GM19372 (cell line): ENCODE measurements around the gene SPOCK3.
"Not testable (repeated sequence)": the region's sequence is repeated elsewhere in the genome, so short reads cannot be mapped to it uniquely, and the experiment has no call there.

ENCODE experiments used
- ATAC-seq: cut with Tn5 transposase; IDR thresholded peaks from one replicate; pipeline ENCODE4 v1.9.1; 2021; ENCODE audit warnings: mild to moderate bottlenecking, low read depth, moderate library complexity; ENCODE audit not compliant: unreplicated experiment

The SPOCK3 gene

GRCh38 chr4:167234316-167234881, at the start of gene SPOCK3:
TSS of gene SPOCK3 (minus strand) at chr4:167234494.
- ATAC-seq = peak; percentile 32

- no peak for ATAC-seq
Measured at GRCh38 chr4:167282171-167282864, 48.0 kb upstream of the SPOCK3 start.

- ATAC-seq = not testable (repeated sequence)
Measured at GRCh38 chr4:167281545-167281944, 47.3 kb upstream of the SPOCK3 start.

- ATAC-seq = no peak
Measured at GRCh38 chr4:167274351-167274750, 40.1 kb upstream of the SPOCK3 start.

- ATAC-seq = no peak
Measured at GRCh38 chr4:167265231-167265630, 30.9 kb upstream of the SPOCK3 start.

- ATAC-seq = no peak
Measured at GRCh38 chr4:167248271-167248670, 14.0 kb upstream of the SPOCK3 start.

- no peak for ATAC-seq
Measured at GRCh38 chr4:167239627-167240026, 5.3 kb upstream of the SPOCK3 start.

GRCh38 chr4:167238226-167238625, 3.9 kb upstream of the SPOCK3 start:
- ATAC-seq = no peak

GRCh38 chr4:167233685-167234315, 494 bp downstream of the SPOCK3 start:
- ATAC-seq = peak; percentile 61

- no peak for ATAC-seq
Measured at GRCh38 chr4:167232805-167233684, 1.2 kb downstream of the SPOCK3 start.

GRCh38 chr4:167230744-167231143, 3.5 kb downstream of the SPOCK3 start:
- ATAC-seq = no peak

- ATAC-seq = peak; percentile 78
Measured at GRCh38 chr4:167222099-167222498, 12.2 kb downstream of the SPOCK3 start.

- ATAC-seq = no peak
Measured at GRCh38 chr4:167221084-167221483, 13.2 kb downstream of the SPOCK3 start.

- ATAC-seq = no peak
Measured at GRCh38 chr4:167218022-167218608, 16.2 kb downstream of the SPOCK3 start.

- no peak for ATAC-seq
Measured at GRCh38 chr4:167216783-167217182, 17.5 kb downstream of the SPOCK3 start.

GRCh38 chr4:167210166-167210565, 24.1 kb downstream of the SPOCK3 start:
- ATAC-seq = no peak

- no peak for ATAC-seq
Measured at GRCh38 chr4:167196344-167197012, 37.8 kb downstream of the SPOCK3 start.

GRCh38 chr4:167190379-167190778, 43.9 kb downstream of the SPOCK3 start:
- ATAC-seq = no peak

- ATAC-seq = no peak
Measured at GRCh38 chr4:167185465-167185864, 48.8 kb downstream of the SPOCK3 start.

- ATAC-seq = no peak
Measured at GRCh38 chr4:167183036-167183435, 51.3 kb downstream of the SPOCK3 start.
